Suprapubic skin (tissue), 4 donors: Measurements from ENCODE around the gene GPI. TPM values are rescaled to one million over a fixed set of nuclear protein-coding genes. Genes with fewer than 3 reads are reported as not detected.
A peak's percentile ranks its signal among the peaks of the same experiment; 100 is the strongest.

Experiments
- DNase-seq, 2 donors: peaks; one replicate each; pipeline ENCODE4 v3.0.0-alpha.2; 2019; ENCODE audit warnings: low spot score in 2 of 2
- H3K27ac ChIP-seq: fragments of 200-600 bp; sonication (generic); one replicate; pipeline ENCODE4 v1.5.1; 2019
- H3K27me3 ChIP-seq: fragments of 200-600 bp; sonication (generic); one replicate; pipeline ENCODE4 v1.5.1; 2019
- H3K36me3 ChIP-seq: fragments of 200-600 bp; sonication (generic); one replicate; pipeline ENCODE4 v1.5.1; 2019
- H3K4me1 ChIP-seq: fragments of 200-600 bp; sonication (generic); one replicate; pipeline ENCODE4 v1.5.1; 2019
- H3K4me3 ChIP-seq: fragments of 200-600 bp; sonication (generic); one replicate; pipeline ENCODE4 v1.5.1; 2019; ENCODE audit warnings: mild to moderate bottlenecking
- H3K9me3 ChIP-seq: fragments of 200-600 bp; sonication (generic); one replicate; pipeline ENCODE4 v1.5.1; 2019
- EP300 ChIP-seq: sonication (generic); formaldehyde crosslinking; IDR thresholded peaks from one replicate; pipeline ENCODE4 v1.6.1; 2017; ENCODE audit warnings: antibody characterized with exemption
- POLR2A ChIP-seq, 2 donors: fragments of 450-650 bp; IDR thresholded peaks; one replicate each; pipeline ENCODE4 v1.6.1; 2017; ENCODE audit warnings: antibody characterized with exemption in 2 of 2, mild to moderate bottlenecking in 2 of 2, moderate library complexity in 2 of 2
- POLR2AphosphoS5 ChIP-seq, 3 donors: sonication (generic); formaldehyde crosslinking; IDR thresholded peaks; one replicate each; pipeline ENCODE4 v1.6.1; 2017; ENCODE audit warnings: antibody characterized with exemption in 3 of 3
- WGBS: methylation state at CpG from one replicate; pipeline ENCODE4 v1.1.5; 2018; 5-methylcytosine and 5-hydroxymethylcytosine counted together
- total RNA-seq, 4 donors: library from RNA; depleted of rRNA; stranded (reverse); fragments of >200 nt; gene quantifications; one replicate each; pipeline ENCODE4 v1.1.0, GENCODE V29; 2016
- TF ChIP-seq, protein P1 (sequence below), 2 donors: fragments of 200-600 bp in 1 of 2; fragments of 450-650 bp in 1 of 2; sonication (generic) in 1 of 2; IDR thresholded peaks; one replicate each; pipeline ENCODE4 v1.5.1; 2016 to 2019; ENCODE audit warnings: antibody characterized with exemption in 2 of 2, mild to moderate bottlenecking in 1 of 2, moderate library complexity in 1 of 2

GPI gene
- total RNA-seq, result 100 to 1,000 TPM in 3 of 4 donors, 10 to 100 TPM in 1; 75.8 to 219 (median 180) TPM

DNA sequence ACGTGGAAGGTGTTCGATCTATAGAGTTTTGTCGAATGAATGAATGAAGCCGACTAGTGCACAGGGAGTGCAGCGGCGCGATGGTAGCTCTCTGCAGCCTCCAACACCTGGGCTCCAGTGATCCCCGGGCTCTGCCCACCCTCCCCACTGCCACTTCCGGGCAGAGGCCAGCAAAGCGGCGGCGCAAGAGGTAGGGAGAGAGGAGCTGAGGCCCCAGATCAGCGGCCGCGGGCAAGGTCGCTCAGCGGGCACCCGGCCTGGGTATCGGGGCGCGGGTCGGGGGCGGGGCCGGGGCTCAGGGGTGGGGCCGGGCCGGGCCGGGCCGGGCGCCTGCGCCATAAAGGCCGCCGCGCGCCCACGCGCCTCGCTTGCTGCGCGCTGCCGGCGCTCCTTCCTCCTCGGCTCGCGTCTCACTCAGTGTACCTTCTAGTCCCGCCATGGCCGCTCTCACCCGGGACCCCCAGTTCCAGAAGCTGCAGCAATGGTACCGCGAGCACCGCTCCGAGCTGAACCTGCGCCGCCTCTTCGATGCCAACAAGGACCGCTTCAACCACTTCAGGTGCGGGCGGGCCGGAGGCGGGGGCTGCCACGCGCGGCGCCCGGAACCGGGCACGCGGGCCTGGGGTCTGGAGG is at the start of gene GPI:
Gene GPI (plus strand): TSS at position 367 of the 633 bp plus-strand sequence. CDS start 71 bp downstream, at position 438.
- TF ChIP-seq POLR2A (IDR thresholded peaks at IDR 0.05) (no peak), POLR2AphosphoS5 (IDR thresholded peaks at IDR 0.05) (no peak), EP300 (no peak)
- TF ChIP-seq, protein P1, sequence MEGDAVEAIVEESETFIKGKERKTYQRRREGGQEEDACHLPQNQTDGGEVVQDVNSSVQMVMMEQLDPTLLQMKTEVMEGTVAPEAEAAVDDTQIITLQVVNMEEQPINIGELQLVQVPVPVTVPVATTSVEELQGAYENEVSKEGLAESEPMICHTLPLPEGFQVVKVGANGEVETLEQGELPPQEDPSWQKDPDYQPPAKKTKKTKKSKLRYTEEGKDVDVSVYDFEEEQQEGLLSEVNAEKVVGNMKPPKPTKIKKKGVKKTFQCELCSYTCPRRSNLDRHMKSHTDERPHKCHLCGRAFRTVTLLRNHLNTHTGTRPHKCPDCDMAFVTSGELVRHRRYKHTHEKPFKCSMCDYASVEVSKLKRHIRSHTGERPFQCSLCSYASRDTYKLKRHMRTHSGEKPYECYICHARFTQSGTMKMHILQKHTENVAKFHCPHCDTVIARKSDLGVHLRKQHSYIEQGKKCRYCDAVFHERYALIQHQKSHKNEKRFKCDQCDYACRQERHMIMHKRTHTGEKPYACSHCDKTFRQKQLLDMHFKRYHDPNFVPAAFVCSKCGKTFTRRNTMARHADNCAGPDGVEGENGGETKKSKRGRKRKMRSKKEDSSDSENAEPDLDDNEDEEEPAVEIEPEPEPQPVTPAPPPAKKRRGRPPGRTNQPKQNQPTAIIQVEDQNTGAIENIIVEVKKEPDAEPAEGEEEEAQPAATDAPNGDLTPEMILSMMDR (IDR thresholded peaks at IDR 0.05), result no peak
- 0% methylated on average over 10 of the region's 67 CpGs for WGBS
- Histone ChIP-seq H3K27me3 (no peaks in the 10 kb centered on the region), H3K36me3 (peaks cover 29% of the 10 kb centered on the region), H3K27ac (peak within 1 kb of the TSS; percentile 84), H3K4me3 (peak within 1 kb of the TSS; percentile 97), H3K4me1 (peaks cover 30% of the 10 kb centered on the region), H3K9me3 (no peaks in the 10 kb centered on the region)
- DNase-seq, result no peak

DNA sequence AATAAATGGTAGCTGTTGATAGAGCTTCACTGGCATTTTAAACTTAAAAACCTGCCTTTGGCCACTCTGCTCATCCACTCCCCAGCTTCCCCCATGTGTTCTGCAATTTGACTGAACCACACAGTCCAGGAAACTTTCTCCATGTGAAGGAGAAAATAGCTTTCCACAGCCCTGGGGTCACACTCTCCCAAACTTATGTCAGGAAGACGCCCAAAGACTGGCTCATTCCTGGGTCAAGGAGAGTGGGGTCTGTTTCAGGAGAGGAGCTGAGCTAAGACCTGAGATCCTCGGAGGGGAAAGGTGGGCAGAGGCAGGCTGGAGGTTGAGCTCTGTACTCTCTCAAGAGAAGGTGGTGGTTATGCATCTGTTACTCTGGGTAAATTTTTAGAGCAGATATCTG is 48.7 kb upstream of the GPI start:
- TF ChIP-seq POLR2A (IDR thresholded peaks at IDR 0.05) (no peak), EP300 (no peak), POLR2AphosphoS5 (IDR thresholded peaks at IDR 0.05) (no peak)
- TF ChIP-seq, protein P1 (IDR thresholded peaks at IDR 0.05), result no peak
- H3K4me3 ChIP-seq, result no peak overlapping the region
- no peak overlapping the region for H3K27ac ChIP-seq
- 97% methylated on average over 2 of the region's 2 CpGs for WGBS
- no peak for DNase-seq
- H3K9me3 ChIP-seq, result no peaks in the 10 kb centered on the region
- no peaks in the 10 kb centered on the region for H3K27me3 ChIP-seq
- peaks cover 4% of the 10 kb centered on the region for H3K36me3 ChIP-seq
- H3K4me1 ChIP-seq, result peaks cover 49% of the 10 kb centered on the region

DNA sequence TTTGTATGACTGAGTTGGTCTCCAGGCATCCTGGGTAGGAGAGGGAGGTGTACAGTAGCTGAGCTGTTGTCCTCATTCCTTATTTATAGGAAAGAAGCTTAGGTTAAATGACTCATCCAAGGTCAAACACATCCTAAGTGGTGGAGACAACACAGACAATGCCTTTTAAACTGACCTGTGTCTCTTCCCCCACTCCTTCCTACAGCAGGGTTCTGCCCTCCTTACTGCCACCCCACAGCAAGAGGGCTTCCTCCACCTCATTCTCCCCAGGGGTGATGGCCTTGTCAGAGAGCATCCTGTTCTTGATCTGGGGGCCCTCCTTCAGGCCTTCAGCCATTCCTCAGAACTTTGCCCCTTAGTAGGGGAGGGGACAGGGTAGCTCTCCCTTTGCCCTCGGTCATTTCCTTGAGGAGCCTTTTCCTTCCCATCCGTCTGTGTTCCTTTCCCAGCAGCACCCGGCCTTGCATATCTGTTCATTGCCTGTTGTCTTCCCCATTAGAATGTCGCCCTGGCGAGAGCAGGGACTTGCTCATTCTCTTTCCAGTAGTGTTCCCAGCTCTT is 48.2 kb upstream of the GPI start:
- peaks cover 7% of the 10 kb centered on the region for H3K36me3 ChIP-seq
- H3K4me1 ChIP-seq, result peaks cover 49% of the 10 kb centered on the region
- H3K27me3 ChIP-seq, result no peaks in the 10 kb centered on the region
- no peak overlapping the region for H3K4me3 ChIP-seq
- H3K9me3 ChIP-seq, result no peaks in the 10 kb centered on the region
- no peak for DNase-seq
- peak overlapping the region; percentile 50 for H3K27ac ChIP-seq
- TF ChIP-seq POLR2A (IDR thresholded peaks at IDR 0.05), result no peak
- no peak for TF ChIP-seq EP300
- no peak for TF ChIP-seq POLR2AphosphoS5 (IDR thresholded peaks at IDR 0.05)
- TF ChIP-seq, protein P1 (IDR thresholded peaks at IDR 0.05), result no peak
- 92% methylated on average over 5 of the region's 5 CpGs for WGBS

DNA sequence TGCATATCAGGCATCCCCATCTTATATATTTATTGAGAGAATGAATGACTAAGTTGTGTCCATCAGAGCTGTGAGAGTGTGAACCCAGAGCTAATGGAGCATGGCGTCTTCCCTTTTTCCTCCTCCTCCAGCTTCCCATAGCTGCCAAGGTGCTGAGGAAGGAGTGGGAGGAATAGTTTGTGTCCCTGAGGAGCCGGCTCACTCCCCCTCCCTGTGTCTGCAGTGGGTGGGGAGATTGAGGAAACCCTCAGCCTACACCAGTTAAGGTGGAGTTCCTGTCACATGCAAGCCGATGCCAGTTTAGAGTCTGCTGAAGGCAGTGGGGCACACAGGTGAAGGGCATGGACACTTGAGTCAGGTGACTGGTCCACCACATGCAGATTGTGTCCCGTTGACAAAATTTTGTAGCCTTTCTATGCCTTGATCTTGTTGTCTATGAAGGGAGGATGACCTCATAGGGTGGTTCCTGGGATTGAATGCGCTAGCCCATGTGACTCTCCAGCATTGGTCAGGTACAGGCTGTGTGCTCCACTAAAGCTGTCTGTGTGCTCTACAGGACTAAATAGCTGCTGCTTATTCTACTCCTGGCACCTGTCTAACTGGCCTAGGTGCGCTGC is 47.6 kb upstream of the GPI start:
- 59% methylated on average over 6 of the region's 6 CpGs for WGBS
- no peaks in the 10 kb centered on the region for H3K27me3 ChIP-seq
- H3K4me1 ChIP-seq, result peaks cover 49% of the 10 kb centered on the region
- TF ChIP-seq EP300 (no peak), POLR2A (IDR thresholded peaks at IDR 0.05) (no peak), POLR2AphosphoS5 (IDR thresholded peaks at IDR 0.05) (no peak)
- TF ChIP-seq, protein P1 (IDR thresholded peaks at IDR 0.05), result no peak
- no peak overlapping the region for H3K4me3 ChIP-seq
- peak overlapping the region; percentile 50 for H3K27ac ChIP-seq
- no peak for DNase-seq
- H3K36me3 ChIP-seq, result peaks cover 7% of the 10 kb centered on the region
- no peaks in the 10 kb centered on the region for H3K9me3 ChIP-seq

DNA sequence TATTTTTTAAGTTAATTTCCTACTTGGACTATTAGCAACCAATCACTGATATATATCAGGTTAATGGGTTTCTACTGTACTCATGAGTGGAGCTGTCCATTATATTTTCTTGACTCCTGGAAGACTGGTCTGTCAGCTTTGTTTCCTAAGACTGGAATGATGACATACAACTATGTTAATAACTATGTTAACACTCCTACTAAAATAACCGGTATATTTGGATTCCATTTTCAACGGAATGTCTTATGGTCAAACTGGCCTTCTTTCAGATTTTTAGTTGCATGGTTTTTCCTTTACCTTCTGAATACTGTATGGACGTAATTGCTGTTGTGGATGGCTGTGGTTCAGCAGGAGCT is 45.8 kb upstream of the GPI start:
- Histone ChIP-seq H3K36me3 (peaks cover 18% of the 10 kb centered on the region), H3K4me3 (no peak overlapping the region), H3K27ac (peak overlapping the region; percentile 50), H3K27me3 (no peaks in the 10 kb centered on the region), H3K4me1 (peaks cover 43% of the 10 kb centered on the region), H3K9me3 (no peaks in the 10 kb centered on the region)
- WGBS, result 55% methylated on average over 3 of the region's 3 CpGs
- TF ChIP-seq EP300 (no peak), POLR2AphosphoS5 (IDR thresholded peaks at IDR 0.05) (no peak), POLR2A (IDR thresholded peaks at IDR 0.05) (no peak)
- TF ChIP-seq, protein P1 (IDR thresholded peaks at IDR 0.05), result no peak
- no peak for DNase-seq
